Effector memory CD4-positive, alpha-beta T cell (primary cell): ENCODE results near the gene TBCD.
"Not testable (repeated sequence)": the region's sequence is repeated elsewhere in the genome, so short reads cannot be mapped to it uniquely, and the experiment has no call there.

Source experiments
- DNase-seq, 3 donors: peaks; one replicate each; pipeline ENCODE4 v3.0.0-alpha.2; 2020
- H3K27ac ChIP-seq: 2 replicates; pipeline ENCODE4 v1.7.0; 2013; ENCODE audit warnings: mild to moderate bottlenecking, low read length, moderate library complexity; ENCODE audit not compliant: insufficient read depth, poor library complexity, severe bottlenecking
- H3K27me3 ChIP-seq: replicated peaks from 2 replicates; pipeline ENCODE4 v1.7.0; 2013; ENCODE audit warnings: mild to moderate bottlenecking, low read length; ENCODE audit not compliant: insufficient read depth, control insufficient read depth, poor library complexity, severe bottlenecking
- H3K36me3 ChIP-seq: 2 replicates; pipeline ENCODE4 v1.7.0; 2013; ENCODE audit warnings: mild to moderate bottlenecking, low read length, moderate library complexity; ENCODE audit not compliant: control insufficient read depth, insufficient read depth
- H3K4me1 ChIP-seq: 2 replicates; pipeline ENCODE4 v1.7.0; 2013; ENCODE audit warnings: low read length, mild to moderate bottlenecking; ENCODE audit not compliant: control insufficient read depth, insufficient read depth, poor library complexity, severe bottlenecking
- H3K4me3 ChIP-seq: 2 replicates; pipeline ENCODE4 v1.7.0; 2013; ENCODE audit warnings: low read length, low read depth, mild to moderate bottlenecking; ENCODE audit not compliant: insufficient read depth, poor library complexity, severe bottlenecking
- H3K9me3 ChIP-seq: 2 replicates; pipeline ENCODE4 v1.7.0; 2013; ENCODE audit warnings: mild to moderate bottlenecking, low read length, moderate library complexity; ENCODE audit not compliant: control insufficient read depth

TBCD gene

GRCh38 chr17:82952019-82952418 lies 200.2 kb downstream of the TBCD start:
- Histone ChIP-seq H3K4me3 (no peak overlapping the region), H3K9me3 (no peaks in the 10 kb centered on the region), H3K4me1 (no peaks in the 10 kb centered on the region), H3K27ac (no peak overlapping the region), H3K27me3 (no peaks in the 10 kb centered on the region), H3K36me3 (peaks cover 4% of the 10 kb centered on the region)
- no peak for DNase-seq

- DNase-seq, H3K36me3 ChIP-seq, H3K4me1 ChIP-seq, H3K9me3 ChIP-seq, H3K4me3 ChIP-seq, H3K27ac ChIP-seq, H3K27me3 ChIP-seq: not testable (repeated sequence)
These were observed 203.2 kb downstream of the TBCD start for GRCh38 chr17:82955106-82955505.

GRCh38 chr17:82955627-82956026 lies 203.8 kb downstream of the TBCD start:
- not testable (repeated sequence) for DNase-seq, H3K4me1 ChIP-seq, H3K9me3 ChIP-seq, H3K27me3 ChIP-seq, H3K27ac ChIP-seq, H3K36me3 ChIP-seq, H3K4me3 ChIP-seq

- H3K27ac ChIP-seq: no peak overlapping the region
- H3K36me3 ChIP-seq: no peaks in the 10 kb centered on the region
- no peaks in the 10 kb centered on the region for H3K27me3 ChIP-seq
- no peak for DNase-seq
- H3K4me1 ChIP-seq: no peaks in the 10 kb centered on the region
- no peak overlapping the region for H3K4me3 ChIP-seq
- H3K9me3 ChIP-seq: no peaks in the 10 kb centered on the region
These were observed 204.4 kb downstream of the TBCD start for GRCh38 chr17:82956146-82956725.

- Histone ChIP-seq H3K36me3 (no peaks in the 10 kb centered on the region), H3K27ac (no peak overlapping the region), H3K4me1 (no peaks in the 10 kb centered on the region), H3K4me3 (no peak overlapping the region), H3K9me3 (no peaks in the 10 kb centered on the region), H3K27me3 (no peaks in the 10 kb centered on the region)
- no peak for DNase-seq
These were observed 205.0 kb downstream of the TBCD start for GRCh38 chr17:82956726-82957468.

- DNase-seq: no peak
- no peaks in the 10 kb centered on the region for H3K36me3 ChIP-seq
These were observed 205.6 kb downstream of the TBCD start for GRCh38 chr17:82957469-82957795.

GRCh38 chr17:82957961-82958561 lies 206.2 kb downstream of the TBCD start:
- H3K36me3 ChIP-seq: no peaks in the 10 kb centered on the region

More at GRCh38 chr17:82957469-82957795, 205.6 kb downstream of the TBCD start:
- Histone ChIP-seq H3K9me3 (no peaks in the 10 kb centered on the region), H3K27me3 (no peaks in the 10 kb centered on the region), H3K4me3 (no peak overlapping the region), H3K4me1 (no peaks in the 10 kb centered on the region), H3K27ac (no peak overlapping the region)

GRCh38 chr17:82959242-82959930 lies 207.5 kb downstream of the TBCD start:
- H3K27me3 ChIP-seq: no peaks in the 10 kb centered on the region
- no peak for DNase-seq
- no peaks in the 10 kb centered on the region for H3K36me3 ChIP-seq
- no peaks in the 10 kb centered on the region for H3K4me1 ChIP-seq
- H3K9me3 ChIP-seq: no peaks in the 10 kb centered on the region
- H3K4me3 ChIP-seq: no peak overlapping the region
- no peak overlapping the region for H3K27ac ChIP-seq

More at GRCh38 chr17:82957961-82958561, 206.2 kb downstream of the TBCD start:
- no peaks in the 10 kb centered on the region for H3K9me3 ChIP-seq
- H3K4me3 ChIP-seq: no peak overlapping the region
- DNase-seq: no peak
- no peaks in the 10 kb centered on the region for H3K27me3 ChIP-seq
- no peaks in the 10 kb centered on the region for H3K4me1 ChIP-seq
- no peak overlapping the region for H3K27ac ChIP-seq

- Histone ChIP-seq H3K36me3 (no peaks in the 10 kb centered on the region), H3K27ac (no peak overlapping the region), H3K9me3 (no peaks in the 10 kb centered on the region), H3K27me3 (no peaks in the 10 kb centered on the region), H3K4me3 (no peak overlapping the region), H3K4me1 (no peaks in the 10 kb centered on the region)
- no peak for DNase-seq
These were observed 208.1 kb downstream of the TBCD start for GRCh38 chr17:82959990-82960418.
